C4-2B (cell line): ENCODE measurements around the gene OSBP2.

Experiments used
- ZFX ChIP-seq: fragments of 450-650 bp; IDR thresholded peaks from 2 replicates; pipeline ENCODE4 v1.6.1; 2017
- TF ChIP-seq, protein P1 (sequence below): fragments of 450-650 bp; conservative IDR thresholded peaks from 2 replicates; pipeline ENCODE4 v1.5.1; 2017; ENCODE audit warnings: mild to moderate bottlenecking

- TF ChIP-seq, protein P1, sequence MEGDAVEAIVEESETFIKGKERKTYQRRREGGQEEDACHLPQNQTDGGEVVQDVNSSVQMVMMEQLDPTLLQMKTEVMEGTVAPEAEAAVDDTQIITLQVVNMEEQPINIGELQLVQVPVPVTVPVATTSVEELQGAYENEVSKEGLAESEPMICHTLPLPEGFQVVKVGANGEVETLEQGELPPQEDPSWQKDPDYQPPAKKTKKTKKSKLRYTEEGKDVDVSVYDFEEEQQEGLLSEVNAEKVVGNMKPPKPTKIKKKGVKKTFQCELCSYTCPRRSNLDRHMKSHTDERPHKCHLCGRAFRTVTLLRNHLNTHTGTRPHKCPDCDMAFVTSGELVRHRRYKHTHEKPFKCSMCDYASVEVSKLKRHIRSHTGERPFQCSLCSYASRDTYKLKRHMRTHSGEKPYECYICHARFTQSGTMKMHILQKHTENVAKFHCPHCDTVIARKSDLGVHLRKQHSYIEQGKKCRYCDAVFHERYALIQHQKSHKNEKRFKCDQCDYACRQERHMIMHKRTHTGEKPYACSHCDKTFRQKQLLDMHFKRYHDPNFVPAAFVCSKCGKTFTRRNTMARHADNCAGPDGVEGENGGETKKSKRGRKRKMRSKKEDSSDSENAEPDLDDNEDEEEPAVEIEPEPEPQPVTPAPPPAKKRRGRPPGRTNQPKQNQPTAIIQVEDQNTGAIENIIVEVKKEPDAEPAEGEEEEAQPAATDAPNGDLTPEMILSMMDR, result no peak
- TF ChIP-seq ZFX, result no peak
These were observed 119.3 kb downstream of the OSBP2 start for GRCh38 chr22:30813936-30814335.
